KBM-7 (cell line): ENCODE measurements around the gene DDAH1.
"Not testable (repeated sequence)": the region's sequence is repeated elsewhere in the genome, so short reads cannot be mapped to it uniquely, and the experiment has no call there.

Experiments
- DNase-seq: peaks from one replicate; pipeline ENCODE4 v3.0.0-alpha.2; 2015
- in situ Hi-C: fragments of 300-500 bp; cut with MboI; formaldehyde crosslinking; loops from 2 replicates; pipeline ENCODE4 v1.14.3; 2020; ENCODE audit warnings: low sequenced_read_pairs, low pct_unique_long_range_greater_than_20kb, mixed read lengths

The DDAH1 gene

DNA sequence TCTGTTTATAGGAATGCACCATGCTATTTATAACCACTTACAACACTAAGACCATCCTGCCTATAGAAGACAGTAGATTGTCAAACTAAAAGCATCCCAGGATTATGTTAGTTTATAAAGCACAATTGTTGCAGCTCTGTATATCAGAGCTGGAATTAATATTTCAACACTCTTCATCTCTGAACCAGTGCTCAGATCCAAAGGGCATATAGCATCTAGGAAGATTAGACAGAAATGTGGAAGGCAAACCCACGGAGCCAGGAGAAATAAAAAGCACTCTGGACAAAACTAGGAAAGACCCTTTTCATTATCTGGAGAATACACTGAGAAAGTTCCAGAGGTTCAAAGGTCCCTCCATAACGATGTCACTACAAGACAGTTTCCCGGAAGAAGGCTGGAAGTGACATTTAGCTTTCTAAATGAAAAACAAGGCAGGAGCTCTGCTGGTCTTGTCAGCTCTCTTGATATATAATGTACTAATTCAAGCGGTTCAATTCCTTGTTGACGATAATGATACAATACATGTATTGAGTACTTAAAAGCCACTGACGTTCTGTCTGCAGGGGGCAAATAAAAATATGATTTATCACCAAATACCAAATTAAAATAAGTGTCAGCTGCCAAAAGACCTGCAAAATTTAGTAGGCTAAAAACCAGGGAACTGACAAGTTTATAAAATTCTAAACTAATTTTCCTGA is 96.7 kb downstream of the DDAH1 start:
- in situ Hi-C loops, result no loop called here
- DNase-seq, result no peak

DNA sequence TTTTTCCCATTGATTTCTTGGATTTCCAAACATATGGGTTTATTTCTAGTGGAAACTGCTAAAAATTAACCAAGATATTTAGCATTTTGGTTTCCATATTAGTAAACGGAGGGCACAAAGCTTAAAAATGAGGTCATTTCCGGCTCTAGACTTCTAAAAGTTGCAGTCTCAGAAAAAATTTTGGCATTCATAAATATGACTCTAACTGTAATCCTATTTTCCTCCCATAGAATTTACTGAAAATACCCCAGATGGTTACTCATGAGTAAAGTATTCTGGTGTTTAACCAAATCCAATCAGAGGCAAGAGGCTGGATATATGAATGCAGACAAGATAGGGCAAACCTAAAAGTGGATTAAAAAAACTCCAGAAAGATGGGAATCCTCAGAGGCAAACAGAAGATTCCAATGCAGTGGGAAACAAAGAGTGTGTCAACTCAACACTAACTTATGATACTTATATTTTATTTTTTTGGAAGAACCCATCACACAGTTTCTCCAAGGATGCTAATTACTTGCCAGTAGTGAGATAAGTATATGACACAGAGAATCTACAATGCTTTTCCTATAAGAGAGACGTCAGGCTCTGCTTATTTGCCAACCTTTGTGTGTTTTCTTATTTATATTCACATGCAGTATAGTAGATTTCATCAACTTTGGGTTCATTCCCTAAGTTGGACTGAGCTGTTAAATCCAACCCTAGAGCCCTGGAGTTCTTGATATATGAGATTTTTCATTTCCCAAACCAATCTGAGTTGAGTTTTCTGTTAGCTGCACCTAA is 98.4 kb downstream of the DDAH1 start:
- no peak for DNase-seq

DNA sequence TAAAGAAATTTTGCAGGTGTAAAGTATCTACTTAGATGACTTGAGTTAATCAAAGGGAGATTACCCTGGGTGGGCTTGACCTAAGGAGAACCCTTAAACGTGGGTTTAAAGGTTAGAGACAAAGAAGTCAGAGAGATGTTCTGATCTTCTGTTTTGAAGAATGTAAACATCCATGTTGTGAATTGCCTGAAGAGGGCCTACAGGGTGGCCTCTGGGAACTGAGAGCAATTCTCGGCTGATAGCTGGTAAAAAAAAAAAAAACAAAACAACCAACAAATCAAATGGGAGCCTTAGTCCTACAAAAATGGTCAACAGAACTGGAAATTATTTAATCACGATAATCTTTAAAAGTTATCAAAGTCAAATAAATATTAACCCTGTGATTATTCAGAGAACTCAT is 99.1 kb downstream of the DDAH1 start:
- no peak for DNase-seq
- in situ Hi-C loops, result no loop called here

More for the DNA sequence above, 98.4 kb downstream of the DDAH1 start:
- in situ Hi-C loops, result no loop called here

DNA sequence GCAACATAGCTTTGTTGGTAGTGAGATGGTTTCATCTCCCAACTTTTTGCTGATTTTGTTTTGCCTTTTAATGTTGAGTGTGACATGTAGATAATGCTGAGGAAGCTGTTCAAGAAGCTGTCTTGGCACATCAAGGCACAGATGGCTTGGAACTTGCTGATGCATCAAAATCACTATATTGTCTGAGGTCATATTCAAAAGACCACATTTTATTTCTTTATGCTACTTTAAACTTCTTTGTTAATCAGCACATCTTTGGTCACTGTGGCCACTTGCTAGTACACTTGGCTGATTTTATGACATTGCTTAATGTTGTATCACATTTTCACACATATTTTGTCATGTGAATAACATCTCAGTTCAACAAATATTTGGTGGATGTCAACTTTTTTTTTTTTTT is 101.4 kb downstream of the DDAH1 start:
- in situ Hi-C loops, result no loop called here
- DNase-seq, result no peak

DNA sequence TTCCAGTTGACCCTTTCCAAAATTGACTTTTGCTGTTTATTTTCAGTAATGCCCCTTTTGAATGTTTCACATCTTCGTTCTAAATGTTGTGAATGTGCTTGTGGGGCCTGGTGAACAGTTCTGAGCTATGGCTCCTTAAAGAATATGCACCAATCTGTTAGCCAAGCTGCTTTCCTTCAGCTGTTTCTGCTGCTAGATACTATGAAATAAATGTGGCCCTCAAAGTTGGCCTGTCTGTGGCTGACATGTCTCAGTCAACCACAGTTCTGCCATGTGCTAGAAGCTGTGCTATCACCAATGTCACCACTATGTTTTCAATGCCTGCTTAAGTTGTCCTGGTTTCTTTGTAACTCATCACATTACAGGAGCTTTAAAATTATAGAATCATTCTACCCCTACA is 101.9 kb downstream of the DDAH1 start:
- no peak for DNase-seq
- in situ Hi-C loops, result no loop called here

DNA sequence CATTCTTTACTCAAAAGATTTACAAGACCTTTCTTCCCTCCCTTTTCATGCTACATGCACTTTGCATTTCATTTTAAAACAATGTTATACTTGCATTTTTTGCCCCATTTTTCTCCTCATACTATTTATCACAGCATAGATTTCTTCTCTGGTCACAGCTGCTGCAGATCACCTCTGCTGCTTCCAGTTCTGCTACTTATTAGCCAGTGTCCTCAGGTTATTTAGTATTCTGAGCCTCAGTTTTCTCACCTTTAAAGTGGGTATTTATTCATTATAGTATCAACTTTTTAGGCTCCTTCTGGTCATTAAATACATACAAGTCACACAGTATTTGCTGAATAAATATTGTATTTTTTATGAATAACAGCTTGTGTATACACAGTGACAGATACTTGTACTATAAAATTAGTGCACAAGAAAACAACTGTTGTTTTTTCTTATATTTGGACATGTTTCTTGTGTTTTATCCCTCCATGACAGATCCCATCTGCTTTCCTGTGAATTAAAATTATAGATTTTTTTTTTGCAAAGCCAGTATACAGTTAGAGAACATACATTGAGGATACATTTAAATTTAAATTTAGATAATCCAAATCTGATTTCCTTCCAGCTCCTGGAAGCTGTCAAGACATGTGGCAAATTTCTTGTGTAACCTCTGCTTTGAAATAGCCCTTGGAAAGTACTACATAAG is 103.2 kb downstream of the DDAH1 start:
- in situ Hi-C loops, result no loop called here
- no peak for DNase-seq

DNA sequence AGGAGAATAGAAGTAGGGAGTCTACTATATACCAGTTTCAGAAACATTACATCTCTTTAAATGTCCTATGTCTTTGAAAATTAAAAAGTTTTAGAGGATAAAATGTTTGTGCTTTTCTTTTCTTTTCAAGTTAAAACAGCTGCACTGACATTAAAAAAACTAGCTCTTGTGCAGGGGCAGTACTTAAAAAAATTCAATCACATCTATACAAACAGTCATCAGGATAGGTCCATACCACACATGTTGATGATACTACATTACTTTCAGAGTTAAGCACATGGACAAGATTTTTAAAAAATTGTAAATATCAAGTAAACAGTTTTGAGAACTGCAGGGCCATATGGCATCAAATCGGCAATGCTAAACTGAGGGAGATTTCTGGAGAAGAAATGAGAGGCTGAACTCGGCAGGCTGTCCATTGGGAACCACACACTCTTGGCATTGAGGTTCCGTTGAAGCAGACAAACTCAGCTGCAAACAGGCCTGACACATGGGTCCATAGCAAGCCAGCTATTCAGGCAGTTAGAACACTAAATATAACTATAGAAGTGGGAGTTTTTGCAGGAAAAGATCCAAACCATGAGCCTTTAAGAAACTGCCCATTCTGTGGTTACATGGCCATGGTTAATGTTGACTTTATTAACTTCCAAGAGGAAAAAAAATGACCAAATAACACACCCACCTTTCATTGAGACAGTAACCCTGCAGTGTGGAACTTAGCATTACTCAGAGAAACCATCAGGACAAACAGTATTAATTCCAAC is 104.0 kb downstream of the DDAH1 start:
- in situ Hi-C loops, result no loop called here
- DNase-seq, result no peak

DNA sequence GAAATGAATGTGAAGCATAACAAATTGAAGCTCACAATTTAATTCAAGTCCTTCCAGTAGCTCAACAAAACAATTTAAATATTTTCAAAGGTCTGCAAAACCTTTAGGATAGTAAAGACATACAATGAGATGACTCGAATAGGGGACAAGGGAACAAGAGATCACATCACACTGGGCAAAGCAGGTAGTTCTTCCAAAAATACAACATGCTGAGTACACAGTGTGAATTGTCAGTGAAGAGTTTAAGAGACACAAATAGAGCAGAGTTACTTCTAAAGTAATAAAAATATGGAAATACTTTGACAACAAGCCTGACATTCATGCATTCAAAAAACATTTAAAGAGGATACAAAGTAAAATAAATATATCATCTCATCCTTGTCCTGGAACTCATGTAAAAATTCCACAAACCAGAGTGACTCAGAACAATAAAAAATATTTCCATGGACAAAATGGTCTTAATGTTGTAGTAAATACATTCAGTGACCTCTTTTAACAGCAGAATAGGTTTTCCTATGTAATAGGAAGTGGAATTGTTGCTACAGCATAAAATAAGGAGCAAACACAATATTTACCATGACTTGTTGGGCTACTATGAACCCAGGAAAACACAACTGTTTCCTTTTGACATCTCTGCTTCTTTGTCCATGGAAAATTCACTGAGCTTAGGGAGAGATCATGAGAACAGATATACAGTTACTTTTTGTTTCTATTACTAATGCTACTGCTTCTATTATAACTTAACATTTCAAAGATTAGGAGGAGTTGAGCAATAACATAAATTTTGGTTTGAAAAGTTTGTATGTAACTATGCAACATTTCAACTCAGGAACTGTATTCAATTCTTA is 104.9 kb downstream of the DDAH1 start:
- in situ Hi-C loops, result no loop called here

DNA sequence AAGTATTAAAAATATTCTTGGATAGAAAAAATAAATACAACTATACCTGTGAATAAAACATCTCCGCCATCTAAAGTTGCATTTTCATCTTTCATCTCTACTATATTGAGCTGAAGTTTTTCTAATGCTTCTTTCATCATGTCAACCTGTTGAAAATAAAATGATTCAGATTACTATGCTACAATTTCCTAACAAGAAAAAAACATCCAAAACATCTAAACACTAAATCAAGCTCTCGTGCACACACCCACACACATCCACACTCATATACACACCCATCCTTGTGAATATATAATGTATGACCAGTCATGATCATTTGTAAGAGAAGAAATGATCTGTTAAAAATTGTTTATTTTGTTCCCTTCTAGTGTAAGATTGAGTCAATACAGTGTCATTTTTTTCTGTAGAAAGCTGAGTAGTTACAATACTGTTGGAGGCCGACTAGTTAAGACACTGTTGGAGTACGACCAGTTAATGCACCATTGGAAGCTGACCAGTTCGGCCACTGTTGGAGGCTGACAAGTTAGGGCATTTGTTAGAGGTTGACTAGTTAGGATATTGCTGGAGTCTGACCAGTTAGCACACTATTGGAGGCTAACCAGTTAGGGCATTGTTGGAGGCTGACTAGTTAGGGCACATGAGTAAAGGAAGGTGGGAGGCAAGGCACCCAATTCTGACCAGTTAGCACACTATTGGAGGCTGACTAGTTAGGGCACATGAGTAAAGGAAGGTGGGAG is 106.1 kb downstream of the DDAH1 start:
- DNase-seq, result no peak
- in situ Hi-C loops, result no loop called here

More for the DNA sequence above, 104.9 kb downstream of the DDAH1 start:
- DNase-seq, result no peak

DNA sequence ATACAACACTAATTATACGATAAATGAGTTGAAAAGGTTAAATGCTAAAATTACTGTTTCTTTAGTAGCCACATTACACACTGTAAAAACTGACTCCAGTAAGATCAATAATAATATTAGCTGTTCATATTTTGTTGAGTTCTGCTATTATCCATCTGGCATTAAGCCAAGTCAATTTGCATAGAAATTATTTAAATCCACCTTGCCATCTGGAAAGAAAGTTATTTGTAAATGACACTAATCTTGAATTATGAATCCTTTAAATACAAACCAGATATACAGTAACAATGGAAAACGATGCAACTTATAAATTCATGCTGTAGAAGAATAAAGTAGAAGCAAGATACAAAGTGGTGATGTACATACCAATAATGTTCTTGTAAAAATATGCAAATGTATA is 107.1 kb downstream of the DDAH1 start:
- in situ Hi-C loops, result no loop called here
- no peak for DNase-seq

DNA sequence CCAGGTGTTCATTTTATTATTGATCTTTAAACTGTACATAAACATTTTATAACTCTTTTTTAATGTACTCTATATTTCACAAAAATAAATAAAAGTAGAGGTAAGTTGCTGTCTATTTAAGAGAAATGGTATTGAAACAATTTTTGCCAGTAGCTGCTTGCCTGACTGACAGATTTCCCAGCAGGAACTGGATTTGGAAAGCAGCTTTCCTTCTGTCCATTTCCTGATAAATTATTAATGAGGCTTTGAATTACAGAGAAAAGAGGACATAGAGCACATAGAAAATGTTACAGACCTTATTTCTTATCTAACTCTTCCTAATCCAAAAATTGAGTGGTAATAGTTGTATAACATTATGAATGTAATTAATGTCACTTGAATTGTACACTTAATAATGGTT is 108.8 kb downstream of the DDAH1 start:
- no peak for DNase-seq
- in situ Hi-C loops, result no loop called here

DNA sequence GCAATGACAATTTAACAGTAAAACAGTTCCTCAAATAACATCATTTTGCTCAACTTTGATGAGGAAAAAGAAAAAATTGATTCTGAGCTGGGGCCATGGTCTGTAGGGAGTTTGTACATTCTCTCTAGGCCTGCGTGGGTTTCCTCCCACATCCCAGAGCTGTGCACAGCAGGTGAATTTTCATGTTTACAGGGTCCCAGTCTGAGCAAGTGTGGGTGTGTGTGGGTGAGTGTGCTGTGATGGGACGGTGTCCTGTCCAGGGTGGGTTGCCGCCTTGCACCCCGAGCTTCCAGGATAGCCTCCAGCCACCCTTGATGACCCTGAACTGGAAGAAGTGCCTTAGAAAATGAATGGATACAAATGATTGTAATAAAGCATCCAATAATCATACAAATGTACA is 112.9 kb downstream of the DDAH1 start:
- DNase-seq, result no peak

DNA sequence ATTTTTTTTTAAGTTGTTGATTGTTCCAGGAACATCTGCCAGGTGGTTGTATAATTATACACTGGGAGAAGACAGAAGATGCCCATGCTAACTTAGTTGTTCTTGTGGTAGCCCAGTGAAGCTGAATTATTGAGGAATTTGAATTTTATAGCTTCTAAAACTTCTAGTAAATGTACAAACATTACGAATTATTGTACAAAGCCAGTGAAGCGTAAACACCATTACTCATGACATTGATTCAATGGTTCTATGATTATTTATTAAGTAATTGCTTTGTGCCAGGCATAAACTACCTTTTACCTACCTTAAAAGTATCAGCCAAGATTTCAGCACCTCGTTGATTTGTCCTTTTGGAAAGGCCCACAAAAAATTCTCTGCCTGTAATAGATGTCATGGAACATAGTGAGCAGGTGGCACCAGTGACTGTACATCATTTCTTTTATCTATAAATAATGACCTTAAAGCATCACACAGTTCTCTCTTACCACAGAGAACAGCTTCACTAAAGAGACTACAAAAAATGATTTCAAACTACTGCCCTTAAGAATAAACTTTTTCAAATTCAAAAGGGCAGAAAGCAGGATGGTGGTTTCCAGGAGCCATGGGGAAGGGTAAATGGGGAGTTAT is 113.6 kb downstream of the DDAH1 start:
- in situ Hi-C loops, result no loop called here
- no peak for DNase-seq

More for the DNA sequence above, 112.9 kb downstream of the DDAH1 start:
- in situ Hi-C loops, result no loop called here

DNA sequence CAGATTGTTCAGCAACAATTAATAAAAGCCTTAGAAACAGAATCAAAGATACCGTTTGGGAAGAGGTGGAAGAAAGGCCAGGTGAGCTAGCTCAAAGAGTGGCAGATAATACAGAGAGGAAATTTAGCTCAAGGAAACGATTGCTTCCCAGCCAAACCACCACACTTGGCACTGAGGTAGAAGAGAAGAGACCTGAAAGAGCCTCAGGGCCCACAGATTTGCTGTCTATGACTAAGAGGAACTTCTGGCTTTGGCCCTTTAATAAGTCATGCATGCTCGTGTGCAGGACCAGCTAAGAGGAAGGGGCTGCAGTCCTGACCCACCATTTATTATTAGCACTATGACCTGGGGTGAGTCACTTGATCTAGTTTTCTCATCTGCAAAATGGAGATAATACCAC is 115.7 kb downstream of the DDAH1 start:
- no peak for DNase-seq
- in situ Hi-C loops, result no loop called here

DNA sequence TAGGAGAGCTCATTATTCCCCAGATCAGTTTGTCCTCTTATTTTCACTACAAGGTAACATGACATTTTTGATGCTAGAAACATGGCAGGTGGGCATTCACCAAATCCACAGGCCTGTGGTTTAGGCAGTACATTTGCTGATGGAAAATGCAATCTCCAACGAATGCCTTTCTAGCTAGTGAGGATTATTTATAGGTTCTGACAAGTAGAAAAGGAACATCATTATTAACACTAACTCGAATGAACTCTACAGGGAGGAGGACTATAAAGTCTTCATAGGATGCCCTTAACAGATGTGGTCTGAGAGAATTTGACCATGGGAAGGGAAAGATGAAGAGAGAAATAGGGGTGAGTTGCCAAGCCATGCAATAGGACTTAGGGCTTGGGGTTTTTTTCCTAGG is 117.1 kb downstream of the DDAH1 start:
- in situ Hi-C loops, result no loop called here
- DNase-seq, result no peak

DNA sequence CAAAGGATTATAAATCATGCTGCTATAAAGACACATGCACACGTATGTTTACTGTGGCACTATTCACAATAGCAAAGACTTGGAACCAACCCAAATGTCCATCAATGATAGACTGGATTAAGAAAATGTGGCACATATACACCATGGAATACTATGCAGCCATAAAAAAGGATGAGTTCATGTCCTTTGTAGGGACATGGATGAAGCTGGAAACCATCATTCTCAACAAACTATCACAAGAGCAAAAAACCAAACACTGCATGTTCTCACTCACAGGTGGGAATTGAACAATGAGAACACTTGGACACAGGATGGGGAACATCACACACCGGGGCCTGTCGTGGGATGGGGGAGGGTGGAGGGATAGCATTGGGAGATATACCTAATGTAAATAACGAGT is 117.7 kb downstream of the DDAH1 start:
- DNase-seq, in situ Hi-C loops: not testable (repeated sequence)

DNA sequence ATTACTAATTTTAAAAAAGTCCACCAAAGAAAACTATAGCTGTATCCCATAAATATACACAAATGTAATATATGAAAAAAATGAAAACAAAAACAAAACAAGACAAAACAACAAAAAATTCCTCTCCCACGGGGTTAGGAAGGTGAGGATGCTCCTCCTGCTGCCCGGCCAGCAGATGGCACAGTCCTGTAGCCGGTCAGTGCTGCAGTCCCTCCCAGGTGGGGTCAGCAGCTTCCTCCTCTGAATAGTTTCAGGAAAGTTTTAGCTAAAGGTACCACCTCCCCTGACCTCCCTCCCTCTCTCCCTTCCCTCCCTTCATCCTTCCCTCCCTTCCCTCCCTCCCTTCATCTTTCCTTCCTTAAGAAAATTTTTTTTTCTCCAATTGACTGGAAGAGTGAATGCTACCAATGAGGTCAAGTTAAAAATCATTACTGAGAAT is 120.7 kb downstream of the DDAH1 start:
- in situ Hi-C loops, result no loop called here
- no peak for DNase-seq
